ENCODE measurements around the gene KHSRP.
"Not testable (repeated sequence)": the region's sequence is repeated elsewhere in the genome, so short reads cannot be mapped to it uniquely, and the experiment has no call there.

The KHSRP gene

GRCh38 chr19:6414793-6415590 lies 9.6 kb downstream of the KHSRP start:
- H3K9ac ChIP-seq (ENCODE audit: low read depth, low read length), result no peak overlapping the region
- no peaks in the 10 kb centered on the region for H3K27me3 ChIP-seq (ENCODE audit: insufficient read depth, low read length)
- H3K4me1 ChIP-seq (ENCODE audit: insufficient read depth, low read length), result no peaks in the 10 kb centered on the region
- peaks cover 65% of the 10 kb centered on the region for H3K36me3 ChIP-seq (ENCODE audit: insufficient read depth, low read depth, low read length)
- no peak overlapping the region for H3K4me3 ChIP-seq (ENCODE audit: low read length)
- H3K9me3 ChIP-seq (ENCODE audit: insufficient read depth, low read depth, low read length), result no peaks in the 10 kb centered on the region
- no peak overlapping the region for H3K27ac ChIP-seq (ENCODE audit: low read length)

- no peak overlapping the region for H3K4me3 ChIP-seq (ENCODE audit: low read length)
- no peak overlapping the region for H3K27ac ChIP-seq (ENCODE audit: low read length)
- no peaks in the 10 kb centered on the region for H3K9me3 ChIP-seq (ENCODE audit: insufficient read depth, low read depth, low read length)
- H3K4me1 ChIP-seq (ENCODE audit: insufficient read depth, low read length), result no peaks in the 10 kb centered on the region
- H3K36me3 ChIP-seq (ENCODE audit: insufficient read depth, low read depth, low read length), result peaks cover 55% of the 10 kb centered on the region
- no peak overlapping the region for H3K9ac ChIP-seq (ENCODE audit: low read depth, low read length)
- no peaks in the 10 kb centered on the region for H3K27me3 ChIP-seq (ENCODE audit: insufficient read depth, low read length)
Observed at GRCh38 chr19:6413721-6414643, 10.6 kb downstream of the KHSRP start.

- Histone ChIP-seq H3K9ac (ENCODE audit: low read depth, low read length) (no peak overlapping the region), H3K4me3 (ENCODE audit: low read length) (no peak overlapping the region), H3K36me3 (ENCODE audit: insufficient read depth, low read depth, low read length) (peaks cover 48% of the 10 kb centered on the region), H3K9me3 (ENCODE audit: insufficient read depth, low read depth, low read length) (no peaks in the 10 kb centered on the region), H3K27ac (ENCODE audit: low read length) (no peak overlapping the region), H3K27me3 (ENCODE audit: insufficient read depth, low read length) (no peaks in the 10 kb centered on the region), H3K4me1 (ENCODE audit: insufficient read depth, low read length) (no peaks in the 10 kb centered on the region)
Observed at GRCh38 chr19:6413291-6413690, 11.3 kb downstream of the KHSRP start.

GRCh38 chr19:6412447-6413091 lies 12.0 kb downstream of the KHSRP start:
- no peak overlapping the region for H3K27ac ChIP-seq (ENCODE audit: low read length)
- no peak overlapping the region; the same call in 1 of the 2 replicates for H3K9ac ChIP-seq (ENCODE audit: low read depth, low read length)
- peaks cover 41% of the 10 kb centered on the region for H3K36me3 ChIP-seq (ENCODE audit: insufficient read depth, low read depth, low read length)
- no peaks in the 10 kb centered on the region for H3K27me3 ChIP-seq (ENCODE audit: insufficient read depth, low read length)
- H3K9me3 ChIP-seq (ENCODE audit: insufficient read depth, low read depth, low read length), result no peaks in the 10 kb centered on the region
- H3K4me3 ChIP-seq (ENCODE audit: low read length), result no peak overlapping the region
- no peaks in the 10 kb centered on the region for H3K4me1 ChIP-seq (ENCODE audit: insufficient read depth, low read length)

- Histone ChIP-seq H3K9me3 (ENCODE audit: insufficient read depth, low read depth, low read length) (no peaks in the 10 kb centered on the region), H3K27me3 (ENCODE audit: insufficient read depth, low read length) (no peaks in the 10 kb centered on the region), H3K27ac (ENCODE audit: low read length) (no peak overlapping the region), H3K4me1 (ENCODE audit: insufficient read depth, low read length) (no peaks in the 10 kb centered on the region), H3K4me3 (ENCODE audit: low read length) (no peak overlapping the region), H3K36me3 (ENCODE audit: insufficient read depth, low read depth, low read length) (peaks cover 35% of the 10 kb centered on the region), H3K9ac (ENCODE audit: low read depth, low read length) (no peak overlapping the region)
Observed at GRCh38 chr19:6412061-6412446, 12.6 kb downstream of the KHSRP start.

GRCh38 chr19:6409346-6409745 lies 15.3 kb downstream of the KHSRP start:
- Histone ChIP-seq H3K27me3 (ENCODE audit: insufficient read depth, low read length) (no peaks in the 10 kb centered on the region), H3K4me3 (ENCODE audit: low read length) (no peak overlapping the region), H3K36me3 (ENCODE audit: insufficient read depth, low read depth, low read length) (peaks cover 10% of the 10 kb centered on the region), H3K4me1 (ENCODE audit: insufficient read depth, low read length) (no peaks in the 10 kb centered on the region), H3K27ac (ENCODE audit: low read length) (no peak overlapping the region), H3K9ac (ENCODE audit: low read depth, low read length) (no peak overlapping the region), H3K9me3 (ENCODE audit: insufficient read depth, low read depth, low read length) (no peaks in the 10 kb centered on the region)

- Histone ChIP-seq H3K36me3 (ENCODE audit: insufficient read depth, low read depth, low read length) (no peaks in the 10 kb centered on the region), H3K4me1 (ENCODE audit: insufficient read depth, low read length) (no peaks in the 10 kb centered on the region), H3K9me3 (ENCODE audit: insufficient read depth, low read depth, low read length) (no peaks in the 10 kb centered on the region), H3K9ac (ENCODE audit: low read depth, low read length) (no peak overlapping the region), H3K27me3 (ENCODE audit: insufficient read depth, low read length) (no peaks in the 10 kb centered on the region), H3K27ac (ENCODE audit: low read length) (no peak overlapping the region), H3K4me3 (ENCODE audit: low read length) (no peak overlapping the region)
Observed at GRCh38 chr19:6406401-6406800, 18.2 kb downstream of the KHSRP start.

- Histone ChIP-seq H3K27ac (ENCODE audit: low read length) (no peak overlapping the region), H3K9me3 (ENCODE audit: insufficient read depth, low read depth, low read length) (no peaks in the 10 kb centered on the region), H3K36me3 (ENCODE audit: insufficient read depth, low read depth, low read length) (no peaks in the 10 kb centered on the region), H3K4me1 (ENCODE audit: insufficient read depth, low read length) (no peaks in the 10 kb centered on the region), H3K4me3 (ENCODE audit: low read length) (no peak overlapping the region), H3K27me3 (ENCODE audit: insufficient read depth, low read length) (no peaks in the 10 kb centered on the region), H3K9ac (ENCODE audit: low read depth, low read length) (no peak overlapping the region)
Observed at GRCh38 chr19:6402837-6403608, 21.6 kb downstream of the KHSRP start.

- no peak overlapping the region for H3K4me3 ChIP-seq (ENCODE audit: low read length)
- no peak overlapping the region for H3K9ac ChIP-seq (ENCODE audit: low read depth, low read length)
- no peaks in the 10 kb centered on the region for H3K27me3 ChIP-seq (ENCODE audit: insufficient read depth, low read length)
- H3K9me3 ChIP-seq (ENCODE audit: insufficient read depth, low read depth, low read length), result no peaks in the 10 kb centered on the region
- no peaks in the 10 kb centered on the region for H3K4me1 ChIP-seq (ENCODE audit: insufficient read depth, low read length)
- H3K27ac ChIP-seq (ENCODE audit: low read length), result no peak overlapping the region
- H3K36me3 ChIP-seq (ENCODE audit: insufficient read depth, low read depth, low read length), result no peaks in the 10 kb centered on the region
Observed at GRCh38 chr19:6402058-6402457, 22.6 kb downstream of the KHSRP start.

- H3K4me3 ChIP-seq (ENCODE audit: low read length); H3K9ac ChIP-seq (ENCODE audit: low read depth, low read length): not testable (repeated sequence)
Observed at GRCh38 chr19:6400062-6400944, 24.3 kb downstream of the KHSRP start.

More at GRCh38 chr19:6400062-6400944, 24.3 kb downstream of the KHSRP start:
- H3K36me3 ChIP-seq (ENCODE audit: insufficient read depth, low read depth, low read length); H3K9me3 ChIP-seq (ENCODE audit: insufficient read depth, low read depth, low read length); H3K4me1 ChIP-seq (ENCODE audit: insufficient read depth, low read length); H3K27ac ChIP-seq (ENCODE audit: low read length); H3K27me3 ChIP-seq (ENCODE audit: insufficient read depth, low read length): not testable (repeated sequence)
